Thyroid gland (tissue), 4 donors: ENCODE data around the gene FBXO11.

Experiments
- CTCF ChIP-seq, 6 experiments: fragments of 200-600 bp in 3 of 6; fragments of 450-650 bp in 3 of 6; sonication (generic) in 3 of 6; IDR thresholded peaks; one replicate each; pipeline ENCODE4 v1.5.1; 2016 to 2019; ENCODE audit warnings: antibody characterized with exemption in 6 of 6, mild to moderate bottlenecking in 2 of 6, inconsistent platforms in 1 of 6, moderate library complexity in 1 of 6
- POLR2A ChIP-seq, 2 donors: fragments of 450-650 bp; IDR thresholded peaks; one replicate each; pipeline ENCODE4 v1.6.1; 2017; ENCODE audit warnings: antibody characterized with exemption in 2 of 2, mild to moderate bottlenecking in 2 of 2, moderate library complexity in 1 of 2

GRCh38 chr2:47798631-47799030 lies 107.7 kb downstream of the FBXO11 start:
- no peak for TF ChIP-seq CTCF (IDR thresholded peaks at IDR 0.05)
- no peak for TF ChIP-seq POLR2A (IDR thresholded peaks at IDR 0.05)
